Common myeloid progenitor, CD34-positive (primary cell): ENCODE data around the gene ANKRD11.
A peak's percentile ranks its signal among the peaks of the same experiment; 100 is the strongest.
"Not testable (repeated sequence)": the region's sequence is repeated elsewhere in the genome, so short reads cannot be mapped to it uniquely, and the experiment has no call there.

ENCODE experiments used
- CTCF ChIA-PET: fragments of 350-600 bp; sonication (Branson Sonifier 250); formaldehyde crosslinking; loops from one replicate; lab custom pipeline; 2021; ENCODE audit warnings: antibody characterized with exemption; lab: Charles Lee
- POLR2A ChIA-PET: fragments of 350-600 bp; sonication (Branson Sonifier 250); formaldehyde crosslinking; loops from one replicate; lab custom pipeline; 2021; ENCODE audit warnings: antibody characterized with exemption; lab: Charles Lee
- DNase-seq, 3 donors: peaks; one replicate each; pipeline versions ENCODE4 v3.0.0 to v3.0.0-alpha.2; 2013
- H3K27ac ChIP-seq, 2 experiments: 1 replicate in 1 of 2; 2 replicates in 1 of 2; pipeline ENCODE4 v1.7.0; 2013; ENCODE audit warnings: inconsistent platforms in 2 of 2, low read length in 2 of 2, mild to moderate bottlenecking in 2 of 2, low read depth in 1 of 2, moderate library complexity in 1 of 2; ENCODE audit not compliant: severe bottlenecking in 2 of 2, insufficient read depth in 1 of 2, poor library complexity in 1 of 2
- H3K27me3 ChIP-seq, 5 experiments: replicated peaks in 2 of 5; 1 replicate in 3 of 5; 2 replicates in 2 of 5; pipeline versions ENCODE4 v1.6.1 to v1.7.0; 2013; ENCODE audit warnings: low read length in 4 of 5, mild to moderate bottlenecking in 2 of 5, moderate library complexity in 2 of 5, inconsistent platforms in 1 of 5; ENCODE audit not compliant: insufficient read depth in 5 of 5, control insufficient read depth in 4 of 5
- H3K36me3 ChIP-seq, 4 experiments: 1 replicate in 2 of 4; 2 replicates in 2 of 4; pipeline versions ENCODE4 v1.6.1 to v1.7.0; 2013; ENCODE audit warnings: low read length in 3 of 4, control low read depth in 1 of 4, mild to moderate bottlenecking in 1 of 4; ENCODE audit not compliant: control insufficient read depth in 4 of 4, insufficient read depth in 4 of 4
- H3K4me1 ChIP-seq, 4 experiments: 1 replicate in 3 of 4; 2 replicates in 1 of 4; pipeline versions ENCODE4 v1.6.1 to v1.7.1; 2013; ENCODE audit warnings: low read length in 3 of 4, mild to moderate bottlenecking in 3 of 4, control low read depth in 1 of 4, inconsistent platforms in 1 of 4, moderate library complexity in 1 of 4; ENCODE audit not compliant: control insufficient read depth in 4 of 4, insufficient read depth in 4 of 4; ENCODE audit errors: control extremely low read depth in 1 of 4
- H3K4me3 ChIP-seq, 7 experiments: 1 replicate in 4 of 7; 2 replicates in 3 of 7; pipeline versions ENCODE4 v1.5.1 to v1.7.0; 2013; ENCODE audit warnings: mild to moderate bottlenecking in 7 of 7, low read length in 6 of 7, moderate library complexity in 6 of 7, inconsistent platforms in 2 of 7, low read depth in 2 of 7, control low read depth in 1 of 7; ENCODE audit not compliant: insufficient read depth in 4 of 7, control insufficient read depth in 1 of 7; ENCODE audit errors: extremely low read depth in 1 of 7
- H3K9me3 ChIP-seq, 5 experiments: 1 replicate in 4 of 5; 2 replicates in 1 of 5; pipeline versions ENCODE4 v1.6.1 to v1.7.1; 2013; ENCODE audit warnings: low read length in 4 of 5, mild to moderate bottlenecking in 2 of 5, inconsistent platforms in 1 of 5, low read depth in 1 of 5, moderate library complexity in 1 of 5; ENCODE audit not compliant: control insufficient read depth in 4 of 5, insufficient read depth in 2 of 5; ENCODE audit errors: control extremely low read depth in 1 of 5
- WGBS: methylation state at CpG from one replicate; pipeline ENCODE4 v1.1.5; 2013; ENCODE audit not compliant: insufficient coverage; 5-methylcytosine and 5-hydroxymethylcytosine counted together

The ANKRD11 gene

GRCh38 chr16:89362540-89363223 is 127.7 kb downstream of the ANKRD11 start:
- DNase-seq, H3K9me3 ChIP-seq, H3K27me3 ChIP-seq, H3K4me3 ChIP-seq, H3K36me3 ChIP-seq: not testable (repeated sequence)
- POLR2A ChIA-PET, result interaction anchor here (0.6 to 1.0 kb wide), 2 partner anchors 23 to 27 kb away, joined by 3 read pairs; no protein-coding TSS in a partner anchor
- CTCF ChIA-PET, result interaction anchor here (2.3 kb wide), 1 partner anchor 13 kb away, joined by 6 read pairs; no protein-coding TSS in a partner anchor
- peaks cover 45 to 88% (median 78%) of the 10 kb centered on the region in 4 experiments for H3K4me1 ChIP-seq
- peak overlapping the region in 1 of 2 experiments; percentile 56 for H3K27ac ChIP-seq
- 86% methylated on average over 8 of the region's 14 CpGs for WGBS

DNA sequence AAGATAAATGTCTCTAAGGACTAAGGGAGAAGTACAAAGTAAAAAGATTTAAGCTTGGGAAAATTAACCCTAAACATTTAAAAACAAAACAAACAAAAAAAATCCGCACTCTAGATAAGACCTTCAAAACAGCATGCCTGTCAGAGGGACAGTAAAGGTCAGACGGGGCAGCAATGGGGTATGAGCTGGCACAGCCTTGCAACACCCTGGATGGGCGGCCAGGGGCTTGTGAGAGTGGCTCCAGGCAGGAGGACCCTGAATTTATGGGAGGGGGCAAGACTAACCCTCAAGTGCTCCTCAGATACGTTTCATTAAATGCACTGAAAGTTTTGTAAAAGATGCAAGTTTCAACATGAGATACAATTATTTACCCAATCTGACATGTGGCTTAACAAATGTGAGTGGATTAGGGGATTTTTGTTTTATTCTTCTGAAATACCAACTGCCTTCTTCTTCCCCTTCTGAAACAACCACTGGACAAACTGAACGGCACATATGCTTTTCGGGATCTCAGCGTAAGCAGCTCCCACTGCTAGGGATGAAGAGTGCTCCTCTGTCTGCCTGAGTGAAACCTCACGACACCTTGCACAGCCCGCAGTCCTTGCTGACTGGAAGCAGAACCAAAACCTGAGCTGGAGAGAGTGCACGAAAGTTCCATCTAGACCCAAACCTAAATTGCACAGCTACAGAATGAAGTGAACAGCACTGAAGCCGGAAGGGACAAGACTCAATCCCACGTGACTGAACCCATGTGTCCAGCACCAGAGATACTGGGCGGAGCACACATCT is 128.4 kb downstream of the ANKRD11 start:
- Histone ChIP-seq H3K4me3 (peak overlapping the region in 4 of 7 experiments; percentile 7 to 57 (median 26)), H3K36me3 (peaks cover 0 to 8% (median 1%) of the 10 kb centered on the region in 4 experiments), H3K27ac (peak overlapping the region; percentile 22 to 56), H3K4me1 (peaks cover 45 to 89% (median 84%) of the 10 kb centered on the region in 4 experiments), H3K9me3 (no peaks in the 10 kb centered on the region), H3K27me3 (no peaks in the 10 kb centered on the region)
- DNase-seq, result peak in 2 of 3 donors; percentile 17 to 39
- ChIA-PET CTCF (interaction anchor here (0.7 to 2.3 kb wide), 4 partner anchors 9 to 38 kb away, joined by 3 to 6 read pairs (median 4); no protein-coding TSS in a partner anchor), POLR2A (interaction anchor here (0.5 to 1.0 kb wide), 4 partner anchors 22 to 75 kb away, joined by 3 read pairs; no protein-coding TSS in a partner anchor)
- 49% methylated on average over 11 of the region's 13 CpGs for WGBS

- Histone ChIP-seq H3K27ac (peak overlapping the region; percentile 22 to 56), H3K4me1 (peaks cover 45 to 89% (median 85%) of the 10 kb centered on the region in 4 experiments), H3K4me3 (peak overlapping the region in 6 of 7 experiments; percentile 15 to 57 (median 42)), H3K9me3 (no peaks in the 10 kb centered on the region), H3K27me3 (no peaks in the 10 kb centered on the region), H3K36me3 (no peaks in the 10 kb centered on the region)
- WGBS, result 0% methylated on average over 5 of the region's 12 CpGs
- POLR2A ChIA-PET, result interaction anchor here (0.5 to 0.6 kb wide), 2 partner anchors 32 to 76 kb away, joined by 3 read pairs; no protein-coding TSS in a partner anchor
- CTCF ChIA-PET, result interaction anchor here (0.7 to 2.3 kb wide), 7 partner anchors 8 to 110 kb away, joined by 3 to 6 read pairs (median 3); no protein-coding TSS in a partner anchor
- DNase-seq, result peak; percentile 70 to 94 (median 92)
These were observed 129.5 kb downstream of the ANKRD11 start for GRCh38 chr16:89360760-89361435.

DNA sequence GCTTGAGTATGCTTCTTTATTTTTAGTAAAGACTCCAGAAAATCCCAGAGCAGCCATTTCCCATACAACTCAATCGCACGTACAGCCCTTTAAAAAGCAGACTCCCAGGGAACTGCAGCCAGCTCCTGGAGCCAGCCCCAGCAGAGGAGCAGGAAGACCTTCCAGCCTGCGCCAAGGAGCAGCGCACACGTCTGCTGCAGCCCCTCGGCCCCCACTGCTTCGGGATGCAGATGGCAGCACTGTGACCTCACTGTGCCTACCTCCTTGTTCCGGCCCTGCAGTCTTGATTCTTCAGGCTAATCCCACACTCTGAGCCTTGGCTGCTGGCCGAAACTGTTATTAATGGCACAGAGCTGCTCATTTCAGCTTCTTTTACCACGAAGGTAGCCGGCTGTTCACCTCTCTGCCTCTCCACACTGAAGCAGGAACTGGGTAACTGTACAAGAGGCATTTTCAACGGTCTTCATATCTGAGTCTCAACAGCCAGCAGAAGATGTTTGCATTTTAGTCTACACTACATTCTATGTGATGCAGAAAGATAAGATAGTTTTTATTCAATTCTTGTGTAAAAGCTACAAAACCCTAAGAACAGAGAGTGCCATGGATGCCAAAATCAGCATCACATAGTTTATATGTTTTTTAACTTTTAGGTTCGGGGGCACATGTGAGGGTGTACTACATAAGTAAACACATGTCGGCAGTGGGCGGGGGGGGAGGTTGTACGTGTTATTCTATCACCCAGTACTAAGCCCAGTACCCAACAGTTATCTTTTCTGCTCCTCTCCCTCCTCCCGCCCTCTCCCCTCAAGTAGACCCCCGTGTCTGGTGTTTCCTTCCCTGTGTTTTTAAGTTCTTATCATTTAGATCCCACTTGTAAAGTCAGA is 130.9 kb downstream of the ANKRD11 start:
- Histone ChIP-seq H3K4me1 (peaks cover 45 to 79% (median 75%) of the 10 kb centered on the region in 4 experiments), H3K4me3 (peak overlapping the region in 5 of 7 experiments; percentile 2 to 57 (median 37)), H3K9me3 (no peaks in the 10 kb centered on the region), H3K27me3 (no peaks in the 10 kb centered on the region), H3K36me3 (no peaks in the 10 kb centered on the region), H3K27ac (peak overlapping the region in 1 of 2 experiments; percentile 52)
- WGBS, result 12% methylated on average over 10 of the region's 18 CpGs
- CTCF ChIA-PET, result interaction anchor here (1.0 to 3.8 kb wide), 4 partner anchors 10 to 24 kb away, joined by 3 to 14 read pairs (median 4); no protein-coding TSS in a partner anchor
- DNase-seq, result peak in 2 of 3 donors; percentile 57 to 71
- POLR2A ChIA-PET, result no interaction called here

GRCh38 chr16:89358030-89359005 is 132.0 kb downstream of the ANKRD11 start:
- WGBS, result 63% methylated on average over 12 of the region's 21 CpGs
- Histone ChIP-seq H3K27ac (no peak overlapping the region), H3K4me1 (peaks cover 40 to 73% (median 63%) of the 10 kb centered on the region in 4 experiments), H3K9me3 (no peaks in the 10 kb centered on the region), H3K36me3 (peaks cover 0 to 3% (median 0%) of the 10 kb centered on the region in 4 experiments), H3K27me3 (no peaks in the 10 kb centered on the region), H3K4me3 (peak overlapping the region in 3 of 7 experiments; percentile 4 to 33 (median 24))
- ChIA-PET POLR2A (interaction anchor here (0.7 kb wide), 2 partner anchors 53 to 88 kb away, joined by 3 to 6 read pairs; no protein-coding TSS in a partner anchor), CTCF (interaction anchor here (0.7 to 3.8 kb wide), 9 partner anchors 8 to 130 kb away, joined by 3 to 14 read pairs (median 6); no protein-coding TSS in a partner anchor)
- peak in 2 of 3 donors; percentile 74 to 80 for DNase-seq
